GM21423 (cell line): Measurements from ENCODE around the gene OR6P1.

Source experiments
- ATAC-seq: cut with Tn5 transposase; IDR thresholded peaks from one replicate; pipeline ENCODE4 v1.9.1; 2021; ENCODE audit warnings: mild to moderate bottlenecking, moderate library complexity; ENCODE audit not compliant: unreplicated experiment

OR6P1 gene, protein sequence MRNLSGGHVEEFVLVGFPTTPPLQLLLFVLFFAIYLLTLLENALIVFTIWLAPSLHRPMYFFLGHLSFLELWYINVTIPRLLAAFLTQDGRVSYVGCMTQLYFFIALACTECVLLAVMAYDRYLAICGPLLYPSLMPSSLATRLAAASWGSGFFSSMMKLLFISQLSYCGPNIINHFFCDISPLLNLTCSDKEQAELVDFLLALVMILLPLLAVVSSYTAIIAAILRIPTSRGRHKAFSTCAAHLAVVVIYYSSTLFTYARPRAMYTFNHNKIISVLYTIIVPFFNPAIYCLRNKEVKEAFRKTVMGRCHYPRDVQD

GRCh38 chr1:158570480-158570879 lies at the start of gene OR6P1:
Gene OR6P1, minus strand, starts transcription at chr1:158570580. Its CDS starts 6,976 bp downstream, at chr1:158563604.
- ATAC-seq, result no peak

GRCh38 chr1:158613764-158614163 lies 43.4 kb upstream of the OR6P1 start:
- no peak for ATAC-seq

DNA sequence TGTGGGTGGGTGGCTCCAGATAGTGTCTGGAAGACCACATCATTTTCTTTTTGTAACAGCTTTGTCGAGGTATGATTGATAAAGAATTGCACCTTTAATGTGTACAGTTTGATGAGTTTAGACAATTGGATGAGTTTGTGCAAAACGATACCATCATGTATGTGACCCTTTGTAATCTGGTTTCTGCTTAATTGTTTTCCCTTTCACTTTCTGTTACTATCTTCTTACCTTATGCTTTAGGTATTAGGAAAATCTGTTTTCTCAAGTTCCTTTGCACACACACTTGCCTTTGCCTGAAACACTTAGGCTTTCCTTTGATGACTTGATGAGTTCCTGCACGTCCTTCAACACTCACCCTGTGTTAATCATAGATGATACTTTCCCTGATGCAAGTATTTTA lies 41.5 kb upstream of the OR6P1 start:
- no peak for ATAC-seq

DNA sequence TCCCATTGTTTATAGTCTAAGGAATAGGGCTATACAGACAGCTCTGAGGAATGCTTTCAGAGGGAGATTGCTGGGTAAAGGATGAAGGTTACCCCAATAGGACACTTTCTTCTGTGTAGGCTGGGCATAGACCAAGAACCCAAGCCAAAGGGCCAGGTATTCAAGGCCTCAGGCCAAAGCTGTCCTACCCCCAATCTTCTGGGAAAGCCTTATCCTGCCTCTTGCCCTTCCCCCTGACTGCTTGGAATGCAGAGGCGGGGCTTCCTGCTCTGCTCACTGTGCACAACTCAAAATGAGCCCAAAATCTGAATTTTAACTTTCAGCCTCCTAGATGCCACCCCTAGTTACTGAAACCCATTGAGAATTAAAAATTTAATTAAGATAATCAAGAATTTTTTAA lies 36.9 kb upstream of the OR6P1 start:
- ATAC-seq, result no peak

DNA sequence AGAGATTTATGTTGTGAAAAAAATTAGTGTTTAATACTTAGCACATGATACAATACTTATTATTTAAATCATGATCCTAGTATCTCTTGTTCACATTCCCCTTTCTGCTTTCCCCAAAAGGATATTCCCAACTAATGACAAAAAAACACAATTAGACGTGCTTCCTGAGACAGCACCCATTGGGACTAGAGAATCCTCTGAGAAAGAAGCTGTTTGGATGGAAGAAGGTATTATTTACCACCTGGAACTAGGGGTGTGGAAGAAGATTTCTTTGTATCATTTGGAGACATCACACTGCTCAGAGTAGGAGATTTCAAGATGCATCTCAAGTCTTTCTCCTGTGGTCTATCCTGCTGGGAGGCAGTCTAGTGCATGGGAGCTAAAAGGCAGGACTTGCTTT lies 34.6 kb upstream of the OR6P1 start, which contains the start of gene OR10Z1:
OR10Z1 (plus strand) TSS at position 301 of the 400 bp plus-strand sequence. CDS start 1,171 bp downstream, outside the sequence.
- no peak for ATAC-seq

GRCh38 chr1:158600735-158601134 lies 30.4 kb upstream of the OR6P1 start:
- no peak for ATAC-seq

DNA sequence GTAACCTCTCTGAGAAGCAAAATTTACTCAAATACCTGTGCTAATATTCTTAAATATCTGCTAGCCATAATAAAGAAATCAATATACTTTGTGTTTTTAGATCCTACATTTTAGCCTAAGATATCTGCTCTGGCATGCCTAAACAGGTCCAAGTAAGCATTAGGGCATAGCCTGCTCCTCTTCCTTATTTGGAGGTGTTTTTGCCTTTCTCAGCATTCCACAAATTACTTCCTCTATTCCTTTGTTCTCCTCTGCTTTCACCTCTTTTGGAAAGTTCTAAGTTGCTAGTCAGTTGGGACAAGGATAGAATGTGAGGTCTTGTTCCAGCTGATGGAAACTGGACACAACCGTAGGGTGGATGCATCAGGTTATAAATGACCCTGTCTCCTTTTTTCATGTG lies 16.6 kb upstream of the OR6P1 start:
- ATAC-seq, result no peak

DNA sequence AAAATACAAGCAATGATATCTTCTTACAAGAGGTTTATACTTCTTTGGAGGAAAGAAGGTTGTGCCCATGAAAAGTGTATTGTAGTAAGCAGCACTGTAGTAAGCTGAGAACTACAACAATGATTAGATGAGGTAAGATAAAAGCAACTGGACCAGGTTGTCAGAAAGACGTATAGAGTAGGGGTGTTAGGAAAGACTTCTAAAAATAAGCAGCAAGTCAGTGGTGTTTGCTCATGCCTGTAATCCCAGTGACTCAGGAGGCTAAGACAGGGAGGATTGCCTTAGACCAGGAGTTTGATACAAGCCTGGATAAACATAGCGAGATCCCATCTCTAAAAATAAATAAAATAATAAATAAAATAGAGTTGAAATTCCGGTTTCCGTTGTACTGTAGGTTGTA lies 13.6 kb upstream of the OR6P1 start:
- ATAC-seq, result no peak

DNA sequence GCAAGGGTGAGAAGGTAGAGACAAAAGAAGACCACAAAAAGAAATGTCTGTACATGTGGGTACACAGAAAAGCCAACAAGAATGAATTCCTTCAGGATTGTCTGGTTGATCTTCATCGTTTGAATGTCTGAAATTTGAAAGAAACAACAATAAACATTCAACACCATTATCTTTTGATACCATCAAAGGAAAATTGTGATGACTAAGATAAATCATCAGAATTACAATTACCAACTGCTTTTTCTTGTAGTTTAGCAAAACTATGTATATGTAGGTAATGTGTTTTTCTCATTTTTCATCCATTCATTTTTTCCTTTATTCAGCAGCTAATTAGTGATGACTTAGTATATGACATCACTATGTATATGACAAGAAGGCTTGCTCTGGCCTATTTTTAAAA lies 9.4 kb upstream of the OR6P1 start, which contains the start of gene OR10X1:
OR10X1 (minus strand) TSS at position 167 of the 400 bp plus-strand sequence; CDS start at position 167, 0 bp downstream.
- no peak for ATAC-seq

GRCh38 chr1:158577561-158577960 lies 7.2 kb upstream of the OR6P1 start:
- no peak for ATAC-seq

GRCh38 chr1:158572226-158572625 lies 1.8 kb upstream of the OR6P1 start:
- no peak for ATAC-seq

DNA sequence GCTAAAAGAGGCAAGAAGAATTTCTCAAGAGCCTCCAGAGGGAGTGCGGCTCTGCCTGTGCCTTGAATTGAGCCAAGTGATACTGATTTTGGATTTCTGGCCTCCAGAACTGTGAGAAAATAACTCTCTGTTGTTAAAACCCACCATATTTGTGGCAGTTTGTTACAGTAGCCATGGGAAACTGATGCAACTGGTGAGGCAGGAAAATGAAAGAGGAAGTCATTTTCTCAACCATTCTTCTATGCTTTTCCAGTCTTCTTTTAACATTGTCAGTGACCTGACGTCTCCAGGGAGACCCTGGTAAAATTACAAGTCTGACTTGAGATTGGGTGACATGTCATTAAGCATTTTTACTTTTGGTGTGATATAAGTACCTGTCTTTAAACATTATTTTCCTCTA lies 5.8 kb downstream of the OR6P1 start:
- ATAC-seq, result no peak

GRCh38 chr1:158563853-158564252 lies 6.5 kb downstream of the OR6P1 start:
- no peak for ATAC-seq

DNA sequence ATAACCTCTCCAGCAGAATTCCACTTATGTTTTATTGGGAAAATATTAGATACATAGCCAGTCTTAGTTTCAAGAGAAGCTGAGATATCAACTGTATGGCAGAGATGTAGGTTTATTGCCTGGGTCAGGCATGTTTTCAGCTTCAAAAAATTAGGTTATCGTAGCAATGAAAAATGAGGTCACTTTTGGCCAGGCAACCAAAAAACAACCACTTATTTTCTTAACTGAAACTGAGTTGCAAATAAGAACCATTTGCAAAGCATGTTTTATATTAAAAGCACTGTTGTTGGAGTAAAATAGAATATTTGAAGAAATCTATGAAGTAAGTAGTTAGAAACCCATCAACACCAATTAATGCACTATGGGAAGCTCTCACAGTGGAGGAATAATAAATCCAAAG lies 10.7 kb downstream of the OR6P1 start:
- no peak for ATAC-seq

DNA sequence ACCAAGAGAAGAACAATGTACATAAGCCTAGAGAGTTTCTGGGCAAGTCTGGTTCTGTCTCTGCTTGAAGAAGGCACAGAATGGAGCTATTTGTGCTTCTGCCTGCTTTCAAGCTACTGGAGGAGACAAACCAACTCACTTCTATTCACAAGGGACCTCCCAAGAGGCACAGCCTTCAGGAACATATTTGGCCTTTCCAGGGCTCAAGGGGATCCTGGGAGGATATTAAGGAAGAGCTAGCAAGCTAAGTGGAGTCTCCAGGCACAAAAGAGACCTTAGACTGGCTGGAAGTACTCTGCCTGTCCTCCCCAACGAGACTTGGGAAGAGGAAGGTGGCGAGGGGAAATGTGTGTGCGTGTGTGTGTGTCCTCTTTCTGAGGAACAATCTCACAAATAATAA lies 16.0 kb downstream of the OR6P1 start, which contains the start of gene OR6Y1:
OR6Y1 (minus strand) TSS at position 54 of the 400 bp plus-strand sequence. CDS start 6,300 bp downstream, outside the sequence.
- ATAC-seq, result no peak

DNA sequence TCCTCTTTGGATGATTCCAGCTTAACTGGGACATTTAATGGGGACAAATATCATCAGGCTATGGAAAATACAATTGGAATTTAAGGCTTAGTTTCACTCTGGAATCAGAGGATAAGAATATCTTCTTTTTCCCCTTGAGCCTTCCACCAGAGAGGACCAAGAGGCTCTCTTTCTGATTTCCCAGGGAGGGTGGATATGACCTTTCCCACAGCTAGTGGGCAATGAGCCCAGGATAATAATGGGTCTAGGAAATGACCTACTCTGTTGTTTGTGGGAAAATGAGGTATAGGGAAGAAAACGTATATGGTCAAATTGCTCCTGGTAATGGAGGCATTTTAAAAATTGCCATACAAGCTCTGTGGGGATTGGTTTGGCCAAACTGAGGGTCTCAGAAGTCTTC lies 18.1 kb downstream of the OR6P1 start:
- no peak for ATAC-seq

- no peak for ATAC-seq
Observed at GRCh38 chr1:158547533-158547932, 22.8 kb downstream of the OR6P1 start.

GRCh38 chr1:158537609-158538008 lies 32.8 kb downstream of the OR6P1 start:
- ATAC-seq, result no peak

- ATAC-seq, result no peak
Observed at GRCh38 chr1:158534496-158534895, 35.9 kb downstream of the OR6P1 start.

DNA sequence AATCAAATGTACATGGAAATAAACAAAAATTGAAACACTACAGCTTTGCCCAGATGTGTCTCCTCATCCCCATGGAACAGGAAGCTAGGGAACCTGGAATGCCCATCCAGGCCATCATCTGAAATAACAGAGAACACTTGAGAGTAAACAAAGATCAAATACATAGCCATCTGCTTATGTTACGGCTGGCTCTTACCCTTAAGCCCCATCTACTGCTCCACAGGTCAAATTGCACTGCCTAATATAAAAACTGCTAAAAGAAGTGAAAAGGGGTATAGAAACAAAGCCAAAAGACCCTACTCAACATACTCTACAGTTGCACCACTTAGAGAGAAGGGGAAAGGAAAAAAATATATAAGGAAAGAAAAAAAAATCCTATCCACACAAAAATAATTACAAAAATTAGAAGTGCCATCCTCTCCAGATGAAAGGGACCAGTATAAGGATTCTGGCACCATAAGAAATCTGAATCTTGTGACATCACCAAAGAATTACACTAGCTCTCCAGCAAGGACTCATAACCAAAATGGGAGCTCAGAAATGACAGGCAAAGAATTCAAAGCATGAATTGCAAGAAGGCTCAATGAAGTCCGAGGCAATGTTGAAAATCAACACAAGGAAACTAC lies 43.1 kb downstream of the OR6P1 start:
- ATAC-seq, result no peak

DNA sequence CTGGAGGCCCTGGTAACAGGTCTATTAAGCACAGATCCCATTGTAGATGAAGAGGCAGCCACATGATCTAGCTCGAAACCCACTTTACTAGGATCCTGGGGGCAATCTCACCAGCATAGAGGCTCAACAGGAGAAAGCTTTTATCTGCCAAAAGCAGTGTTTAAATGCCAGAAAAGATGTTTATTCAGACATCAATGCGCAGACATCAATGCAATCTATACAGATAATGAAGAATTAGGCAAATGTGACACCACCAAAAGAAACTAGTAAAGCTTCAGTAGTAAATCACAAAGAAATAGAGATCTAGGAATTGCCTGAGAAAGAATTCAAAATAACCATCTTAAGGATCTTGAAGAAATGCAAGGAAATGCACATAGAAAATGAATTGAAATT lies 48.7 kb downstream of the OR6P1 start:
- ATAC-seq, result no peak

DNA sequence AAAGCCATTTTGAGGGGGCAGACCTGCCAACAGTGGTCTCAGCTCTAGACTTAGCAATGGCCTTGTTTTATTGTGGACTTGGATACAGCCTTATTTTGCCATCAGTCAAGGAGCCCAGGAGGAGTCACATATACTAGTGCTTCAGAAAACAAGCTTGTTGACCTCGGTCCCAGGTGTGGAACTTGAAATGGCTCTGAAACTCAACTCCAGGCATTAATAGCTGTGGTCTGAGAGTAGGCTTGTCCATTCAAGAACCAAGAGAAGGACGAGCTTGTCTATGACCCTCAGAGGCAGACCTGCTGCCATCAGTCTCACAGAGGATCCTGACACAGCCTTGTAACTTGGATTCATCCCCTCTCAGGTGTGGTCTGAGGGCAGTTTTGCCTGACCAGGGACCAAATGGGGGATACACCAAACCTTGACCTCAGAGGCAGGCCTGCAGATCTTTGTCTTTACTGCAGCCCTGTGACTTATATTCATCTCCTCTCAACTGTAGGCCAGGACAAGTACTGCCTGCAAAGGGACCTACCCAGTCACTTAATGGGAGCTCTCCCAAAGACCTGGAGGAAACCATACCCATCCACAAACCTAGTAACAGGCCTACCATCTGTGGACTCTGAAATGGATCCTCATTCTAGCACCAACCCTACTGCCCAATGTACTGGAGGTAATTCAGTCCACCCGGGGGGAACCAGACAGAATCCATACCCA lies 49.3 kb downstream of the OR6P1 start:
- ATAC-seq, result no peak
